LHCN-M2 (cell line): Measurements from ENCODE around the gene LRRC25. TPM values are rescaled to one million over a fixed set of nuclear protein-coding genes. Genes with fewer than 3 reads are reported as not detected.
A peak's percentile ranks its signal among the peaks of the same experiment; 100 is the strongest.
"Not testable (repeated sequence)": the region's sequence is repeated elsewhere in the genome, so short reads cannot be mapped to it uniquely, and the experiment has no call there.

ENCODE experiments used
- DNase-seq: peaks from one replicate; pipeline ENCODE4 v3.0.0-alpha.2; 2012; ENCODE audit warnings: low read depth
- total RNA-seq: library from RNA; depleted of rRNA; stranded (reverse); fragments of >200 nt; gene quantifications from 2 replicates; pipeline ENCODE4 v1.2.3, GENCODE V29; 2014

The LRRC25 gene
- total RNA-seq, 1 experiment from 2014 or later, result not detected

GRCh38 chr19:18380843-18381242 is 16.6 kb downstream of the LRRC25 start:
- no peak for DNase-seq

DNA sequence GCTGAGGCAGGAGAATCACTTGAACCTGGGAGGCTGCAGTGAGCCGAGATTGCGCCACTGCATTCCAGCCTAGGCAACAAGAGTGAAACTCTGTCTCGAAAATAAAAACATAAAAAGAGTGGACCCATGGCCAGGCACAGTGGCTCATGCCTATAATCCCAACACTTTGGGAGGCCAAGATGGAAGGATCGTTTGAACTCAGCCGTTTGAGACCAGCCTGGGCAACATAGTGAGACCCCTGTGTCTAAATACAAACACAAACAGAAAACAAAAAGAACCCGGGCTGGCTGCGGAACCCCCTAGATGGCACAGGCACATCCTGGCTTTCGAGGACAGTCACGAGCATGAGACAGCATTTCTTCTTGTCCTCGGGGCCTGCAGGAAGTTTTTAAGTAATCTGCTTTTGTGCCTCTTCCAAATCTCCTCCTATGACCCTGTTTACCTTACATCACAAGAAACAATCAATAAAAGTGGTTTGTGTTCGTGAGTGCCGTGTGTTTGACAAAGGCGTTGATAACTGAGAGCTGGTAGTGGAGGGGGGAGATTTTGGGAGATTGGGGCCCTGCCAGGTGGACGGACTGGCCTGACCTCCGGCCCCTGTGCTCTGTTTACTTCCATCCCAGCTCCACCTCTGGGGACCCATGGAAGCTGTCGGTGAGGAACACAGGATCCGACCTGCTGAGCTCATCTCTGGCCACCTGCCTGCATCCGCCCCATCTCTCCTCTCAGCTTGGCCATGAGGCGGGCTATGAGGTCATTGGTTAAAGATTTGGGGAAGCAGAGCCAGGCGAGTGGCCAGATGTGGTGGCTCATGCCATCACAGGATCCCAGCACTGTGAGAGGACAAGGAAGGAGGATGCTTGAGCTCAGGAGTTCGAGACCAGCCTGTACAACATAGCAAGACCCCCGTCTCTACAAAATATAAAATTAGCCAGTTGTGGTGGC is 17.3 kb downstream of the LRRC25 start:
- no peak for DNase-seq

DNA sequence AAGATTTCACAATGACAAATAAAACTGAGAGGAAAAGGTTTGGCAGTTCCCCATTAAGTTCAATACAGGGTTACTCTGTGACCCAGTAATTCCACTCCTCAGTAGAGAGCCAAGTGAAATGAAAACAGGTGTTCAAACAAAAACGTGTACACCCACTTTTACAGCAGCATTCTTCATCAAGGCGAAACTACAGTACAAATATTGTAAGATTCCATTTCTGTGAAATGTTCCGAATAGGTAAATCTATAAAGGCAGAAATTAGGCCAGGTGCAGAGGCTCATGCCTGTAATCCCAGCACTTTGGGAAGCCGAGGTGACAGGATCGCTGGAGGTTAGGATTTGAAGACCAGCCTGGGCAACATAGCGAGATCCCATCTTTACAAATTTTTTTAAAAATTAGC is 20.4 kb downstream of the LRRC25 start:
- no peak for DNase-seq

GRCh38 chr19:18373892-18374629 is 23.4 kb downstream of the LRRC25 start:
- DNase-seq, result peak; percentile 99

DNA sequence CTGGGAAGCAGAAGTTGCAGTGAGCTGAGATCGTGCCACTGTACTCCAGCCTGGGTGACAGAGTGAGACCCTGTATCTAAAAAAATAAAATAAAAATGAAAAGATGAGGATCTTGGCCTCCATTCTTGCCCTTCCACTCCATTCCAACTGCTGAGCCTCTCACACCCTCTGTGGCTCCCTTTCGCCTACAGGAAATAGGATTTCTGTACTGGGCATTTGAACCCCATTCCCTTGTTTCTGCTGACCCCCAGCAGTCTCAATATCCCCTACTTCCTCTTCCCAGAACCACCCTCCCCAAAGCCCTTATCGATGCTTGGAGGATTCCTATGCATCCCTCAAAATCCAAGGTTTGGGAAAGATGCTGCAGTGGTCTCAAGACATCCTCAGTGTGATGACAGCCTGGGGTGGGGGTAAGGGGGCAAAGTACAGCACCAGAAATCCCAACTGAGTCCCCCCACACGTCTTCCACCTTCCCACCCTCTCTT is 24.0 kb downstream of the LRRC25 start:
- DNase-seq, result no peak

GRCh38 chr19:18368504-18369222 is 28.8 kb downstream of the LRRC25 start:
- no peak for DNase-seq

- DNase-seq, result peak; percentile 61
These were observed 31.4 kb downstream of the LRRC25 start for GRCh38 chr19:18366021-18366435.

DNA sequence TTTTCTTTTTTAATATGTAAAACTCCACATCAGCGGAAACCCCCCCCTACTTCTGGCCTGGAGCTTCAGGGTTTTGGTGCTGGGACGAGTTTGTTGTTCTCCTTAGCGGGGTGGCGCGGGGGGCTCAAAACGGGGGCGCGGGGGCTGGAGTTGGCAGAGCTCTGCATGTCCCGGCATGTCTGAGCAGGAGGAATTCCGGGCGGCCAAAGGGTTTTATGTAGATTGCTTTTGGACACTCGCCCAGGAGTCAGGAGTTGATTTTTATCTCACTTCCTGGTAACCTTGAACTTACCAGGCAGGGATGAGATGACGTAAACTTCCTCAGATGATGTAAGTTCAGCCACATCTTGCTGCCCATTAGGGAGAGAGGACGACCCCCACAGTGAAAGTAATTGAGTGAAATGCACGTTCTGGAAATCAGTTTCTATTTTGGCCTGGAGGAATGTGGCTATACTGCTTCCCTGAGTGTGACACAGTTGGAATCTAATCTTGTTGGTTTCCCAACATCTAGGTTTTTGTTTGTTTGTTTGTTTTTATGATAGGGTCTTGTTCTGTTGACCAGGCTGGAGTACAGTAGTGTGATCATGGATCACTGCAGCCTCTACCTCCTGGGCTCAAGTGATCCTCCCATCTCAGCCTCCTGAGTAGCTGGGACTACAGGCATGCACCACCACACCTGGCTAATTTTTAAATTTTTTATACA is 32.4 kb downstream of the LRRC25 start:
- DNase-seq, result peak; percentile 89

GRCh38 chr19:18364277-18364825 is 33.1 kb downstream of the LRRC25 start:
- not testable (repeated sequence) for DNase-seq

DNA sequence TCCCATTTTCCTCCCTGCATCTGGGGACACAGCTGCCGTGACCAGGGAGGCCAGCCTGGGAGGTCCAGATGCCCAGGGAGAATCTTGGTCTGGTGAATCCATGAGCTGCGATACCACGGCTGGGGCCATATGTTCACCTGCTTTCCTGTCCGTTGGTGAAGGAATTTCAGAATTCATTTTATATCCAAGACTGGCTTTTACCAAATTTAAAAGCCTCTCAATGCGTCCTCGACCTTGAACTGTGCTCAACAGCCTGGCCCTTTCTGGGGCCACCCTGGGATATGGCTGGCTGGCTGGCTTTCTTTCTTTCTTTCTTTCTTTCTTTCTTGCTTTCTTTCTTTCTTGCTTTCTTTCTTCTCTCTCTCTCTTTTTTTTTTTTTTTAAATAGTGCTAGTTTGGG is 33.6 kb downstream of the LRRC25 start:
- DNase-seq, result no peak

GRCh38 chr19:18362934-18363542 is 34.4 kb downstream of the LRRC25 start:
- DNase-seq, result peak; percentile 11

- no peak for DNase-seq
These were observed 35.8 kb downstream of the LRRC25 start for GRCh38 chr19:18361646-18362045.

DNA sequence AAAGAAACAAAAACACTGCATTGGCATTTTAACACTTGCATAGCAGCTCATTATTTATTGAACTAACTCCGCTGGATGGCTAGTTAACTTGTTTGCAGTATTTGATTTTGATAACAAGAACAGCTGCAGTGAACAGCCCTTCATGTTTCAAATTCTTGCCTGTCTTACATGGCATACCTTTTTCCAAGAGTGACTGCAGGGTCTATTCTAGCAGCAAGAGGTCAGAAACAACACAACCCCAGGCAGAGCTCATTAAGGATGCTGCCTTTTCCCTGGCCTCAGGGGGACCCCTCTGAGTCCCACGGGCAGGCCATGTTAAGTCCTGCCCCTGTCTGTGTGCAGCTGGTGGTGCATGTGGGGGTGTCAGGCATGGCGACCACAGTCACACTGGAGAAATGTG is 40.4 kb downstream of the LRRC25 start:
- DNase-seq, result no peak

DNA sequence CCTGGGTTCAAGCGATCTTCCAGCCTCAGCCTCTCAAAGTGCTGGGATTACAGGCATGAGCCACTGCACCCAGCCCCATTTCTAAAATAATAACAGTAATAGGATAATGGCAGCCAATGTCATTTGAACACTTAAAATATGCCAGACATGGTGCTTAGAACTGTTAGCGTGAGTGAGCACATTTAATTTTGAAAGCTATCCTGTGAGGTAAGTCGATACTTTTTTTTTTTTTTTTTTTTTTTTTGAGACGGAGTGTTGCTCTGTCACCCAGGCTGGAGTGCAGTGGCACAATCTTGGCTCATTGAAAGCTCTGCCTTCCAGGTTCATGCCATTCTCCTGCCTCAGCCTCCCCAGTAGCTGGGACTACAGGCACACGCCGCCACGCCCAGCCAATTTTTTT is 42.7 kb downstream of the LRRC25 start:
- DNase-seq, result not testable (repeated sequence)

- no peak for DNase-seq
These were observed 43.9 kb downstream of the LRRC25 start for GRCh38 chr19:18353378-18354005.

DNA sequence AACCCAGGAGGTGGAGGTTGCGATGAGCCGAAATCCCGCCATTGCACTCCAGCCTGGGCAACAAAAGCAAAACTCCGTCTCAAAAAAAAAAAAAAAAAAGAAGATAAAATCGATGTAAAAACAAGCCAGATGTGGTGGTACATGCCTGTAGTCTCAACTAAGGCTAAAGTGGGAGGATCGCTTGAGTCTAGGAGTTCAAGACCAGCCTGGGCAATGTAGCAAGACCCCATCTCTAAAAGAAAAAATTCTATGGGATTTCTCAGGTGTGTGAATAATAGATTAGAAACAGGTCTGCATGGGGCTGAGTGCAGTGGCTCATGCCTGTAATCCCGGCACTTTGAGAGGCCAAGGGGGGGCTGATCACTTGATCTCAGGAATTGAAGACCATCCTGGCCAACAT is 45.9 kb downstream of the LRRC25 start:
- DNase-seq, result no peak

DNA sequence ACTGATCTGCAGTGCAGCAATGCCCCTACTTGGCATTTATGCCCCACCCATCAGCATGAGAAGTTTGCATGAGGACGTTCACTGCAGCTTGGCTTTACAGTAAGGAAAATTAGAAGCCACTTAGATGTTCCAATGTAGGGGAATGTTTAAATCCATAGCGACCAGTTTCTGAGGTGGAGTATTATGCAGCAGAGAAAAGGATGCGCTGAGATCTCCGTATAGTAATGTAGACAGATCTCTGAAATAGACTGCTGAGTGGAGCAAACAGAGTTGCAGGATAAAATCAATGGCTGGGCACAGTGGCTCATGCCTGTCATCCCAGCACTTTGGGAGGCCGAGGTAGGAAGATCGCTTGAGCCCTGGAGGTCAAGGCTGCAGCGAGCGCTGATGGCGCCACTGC is 46.9 kb downstream of the LRRC25 start:
- DNase-seq, result no peak

DNA sequence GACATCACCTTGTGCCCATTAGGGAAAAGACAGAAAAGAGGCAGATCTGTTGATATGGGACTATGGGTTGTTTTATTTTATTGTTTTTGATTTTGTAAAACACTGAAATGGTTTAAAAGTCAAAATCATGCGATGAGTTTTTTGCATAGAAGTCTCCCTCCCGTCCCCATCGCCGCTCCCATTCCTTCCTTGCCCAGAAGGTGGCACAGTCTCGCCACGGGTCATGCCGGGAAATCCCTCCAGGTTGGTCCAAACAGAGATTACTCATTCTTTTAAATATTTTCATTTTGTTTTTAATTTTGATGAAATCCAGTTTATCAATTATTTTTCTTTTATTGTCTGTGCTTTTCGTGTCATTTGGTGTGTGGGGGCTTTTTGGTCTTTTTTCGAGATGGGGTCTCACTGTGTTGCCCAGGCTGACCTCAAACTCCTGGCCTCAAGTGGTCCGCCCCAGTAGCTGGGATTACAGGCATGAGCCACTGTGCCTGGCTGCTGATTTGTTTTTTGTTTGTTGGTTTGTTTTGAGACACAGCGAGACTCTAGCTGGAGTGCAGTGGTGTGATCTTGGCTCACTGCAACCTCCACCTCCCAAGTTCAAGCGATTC is 47.8 kb downstream of the LRRC25 start:
- peak; percentile 46 for DNase-seq

DNA sequence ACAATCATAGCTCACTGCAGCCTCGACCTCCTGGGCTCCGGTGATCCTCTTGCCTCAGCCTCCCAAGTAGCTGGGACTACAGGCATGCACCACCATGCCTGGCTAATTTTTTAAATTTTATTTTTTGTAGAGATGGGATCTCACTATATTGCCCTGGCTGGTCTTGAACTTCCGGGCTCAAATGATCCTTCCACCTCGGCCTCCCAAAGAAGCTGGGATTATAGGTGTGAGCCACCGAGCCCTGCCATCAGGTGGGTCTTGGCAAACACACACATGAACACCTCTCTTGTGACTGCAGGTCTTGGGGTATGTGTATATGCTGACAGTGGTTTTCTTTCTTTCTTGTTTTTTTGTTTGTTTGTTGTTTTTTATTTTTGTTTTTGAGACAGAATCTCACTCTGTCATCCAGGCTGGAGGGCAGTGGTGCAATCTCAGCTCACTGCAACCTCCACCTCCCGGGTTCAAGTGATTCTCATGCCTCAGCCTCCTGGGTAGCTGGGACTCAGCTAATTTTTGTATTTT is 48.5 kb downstream of the LRRC25 start:
- DNase-seq, result not testable (repeated sequence)
